OCI-LY7 (cell line): ENCODE measurements around the gene RPS5. TPM values are rescaled to one million over a fixed set of nuclear protein-coding genes. Genes with fewer than 3 reads are reported as not detected.

Source experiments
- BruUV-seq: library from RNA; stranded (reverse); fragments of 400-500 nt; replicated peaks from 2 replicates; lab custom pipeline; 2021; lab: Mats Ljungman, UMichigan
- CTCF ChIA-PET: fragments of 300-600 bp; sonication (Branson Sonifier 250); formaldehyde crosslinking; loops from one replicate; lab custom pipeline; 2022; ENCODE audit warnings: antibody characterized with exemption; ENCODE audit not compliant: unreplicated experiment; lab: Charles Lee
- POLR2A ChIA-PET: fragments of 300-600 bp; sonication (Branson Sonifier 250); formaldehyde crosslinking; loops from one replicate; lab custom pipeline; 2022; ENCODE audit warnings: antibody characterized with exemption; lab: Charles Lee
- DNase-seq: peaks from one replicate; pipeline ENCODE4 v3.0.0-alpha.2; 2015; ENCODE audit warnings: low spot score
- H2AFZ ChIP-seq: fragments of 200-600 bp; sonication (generic), shearing (Covaris generic); 2 replicates; pipeline ENCODE4 v1.6.1; 2014; ENCODE audit warnings: mild to moderate bottlenecking, antibody characterized with exemption, low read length, moderate library complexity
- H3K27ac ChIP-seq: fragments of 200-600 bp; sonication (generic); 2 replicates; pipeline ENCODE4 v1.5.1; 2014; ENCODE audit warnings: mixed run types, low read depth, mild to moderate bottlenecking, moderate library complexity, low read length, inconsistent platforms; ENCODE audit not compliant: poor library complexity, severe bottlenecking
- H3K36me3 ChIP-seq: fragments of 200-600 bp; sonication (generic); 2 replicates; pipeline ENCODE4 v1.6.1; 2014; ENCODE audit warnings: mild to moderate bottlenecking, antibody characterized with exemption, low read length, moderate library complexity, mixed read lengths; ENCODE audit not compliant: insufficient read depth
- H3K4me1 ChIP-seq: fragments of 200-600 bp; sonication (generic); 2 replicates; pipeline ENCODE4 v1.5.1; 2014; ENCODE audit warnings: mild to moderate bottlenecking, low read length; ENCODE audit not compliant: insufficient read depth, poor library complexity, severe bottlenecking
- H3K4me2 ChIP-seq: fragments of 200-600 bp; sonication (generic); 2 replicates; pipeline ENCODE4 v1.6.1; 2014; ENCODE audit warnings: mild to moderate bottlenecking, low read length
- H3K4me3 ChIP-seq: fragments of 200-600 bp; sonication (generic); 2 replicates; pipeline ENCODE4 v1.5.1; 2014; ENCODE audit warnings: mild to moderate bottlenecking, low read depth, low read length; ENCODE audit not compliant: poor library complexity, severe bottlenecking
- H3K79me2 ChIP-seq: fragments of 200-600 bp; sonication (generic); 2 replicates; pipeline ENCODE4 v1.6.1; 2016; ENCODE audit warnings: low read depth, mild to moderate bottlenecking, low read length, moderate library complexity, mixed read lengths; ENCODE audit not compliant: insufficient read depth
- H3K9me2 ChIP-seq: fragments of 200-600 bp; sonication (generic); 2 replicates; pipeline ENCODE4 v1.6.1; 2016; ENCODE audit warnings: mild to moderate bottlenecking, low read length, mixed read lengths; ENCODE audit not compliant: insufficient read depth
- H3K9me3 ChIP-seq: fragments of 200-600 bp; sonication (generic); 2 replicates; pipeline ENCODE4 v1.6.1; 2014; ENCODE audit warnings: mild to moderate bottlenecking, mixed run types, low read length, mixed read lengths
- H4K20me1 ChIP-seq: fragments of 200-600 bp; sonication (generic); 2 replicates; pipeline ENCODE4 v1.6.1; 2014; ENCODE audit warnings: mild to moderate bottlenecking, antibody characterized with exemption, low read length, moderate library complexity, mixed read lengths; ENCODE audit not compliant: insufficient read depth
- CTCF ChIP-seq: fragments of 200-600 bp; sonication (generic); conservative IDR thresholded peaks from 2 replicates; pipeline ENCODE4 v1.5.1; 2014; ENCODE audit warnings: mild to moderate bottlenecking, antibody characterized with exemption, low read length, moderate library complexity, mixed read lengths
- EZH2phosphoT487 ChIP-seq: fragments of 200-600 bp; sonication (generic); IDR thresholded peaks from 2 replicates; pipeline ENCODE4 v1.6.1; 2018; ENCODE audit warnings: low read depth, borderline replicate concordance, mild to moderate bottlenecking, mixed run types, antibody characterized with exemption, low read length, moderate library complexity, mixed read lengths
- intact Hi-C: fragments of 100-400 bp; cut with micrococcal nuclease; formaldehyde crosslinking; loops from one replicate; pipeline ENCODE4 v1.10.0; 2022; ENCODE audit not compliant: unreplicated experiment
- total RNA-seq, 2 experiments: library from RNA; depleted of rRNA in 1 of 2; stranded (reverse); fragments of >200 nt in 1 of 2; shearing (Covaris generic) in 1 of 2; gene quantifications; 2 replicates each; pipeline ENCODE4 v1.2.3, GENCODE V29; 2014 to 2022

RPS5 gene
- total RNA-seq, 2 experiments from 2014 or later: 1,607 to 3,333 TPM

GRCh38 chr19:58429745-58430144, 42.7 kb downstream of the RPS5 start:
- Histone ChIP-seq H3K9me3 (no peaks in the 10 kb centered on the region), H2AFZ (no peak overlapping the region), H3K27ac (no peak overlapping the region), H3K9me2 (no peaks in the 10 kb centered on the region), H4K20me1 (no peaks in the 10 kb centered on the region), H3K4me1 (peaks cover 3% of the 10 kb centered on the region), H3K4me2 (no peak overlapping the region), H3K79me2 (no peaks in the 10 kb centered on the region), H3K36me3 (no peaks in the 10 kb centered on the region), H3K4me3 (no peak overlapping the region)
- ChIA-PET CTCF (no interaction called here), POLR2A (no interaction called here)
- BruUV-seq: no TSS peak
- no peak for TF ChIP-seq EZH2phosphoT487
- no peak for TF ChIP-seq CTCF
- no peak for DNase-seq
- intact Hi-C loops: no loop called here

GRCh38 chr19:58434217-58434616, 47.1 kb downstream of the RPS5 start:
- Histone ChIP-seq H3K27ac (no peak overlapping the region), H3K79me2 (no peaks in the 10 kb centered on the region), H3K4me1 (no peaks in the 10 kb centered on the region), H4K20me1 (no peaks in the 10 kb centered on the region), H2AFZ (no peak overlapping the region), H3K9me3 (no peaks in the 10 kb centered on the region), H3K9me2 (no peaks in the 10 kb centered on the region), H3K36me3 (no peaks in the 10 kb centered on the region), H3K4me3 (no peak overlapping the region), H3K4me2 (no peak overlapping the region)
- DNase-seq: no peak
- POLR2A ChIA-PET: no interaction called here
- intact Hi-C loops: no loop called here
- no TSS peak for BruUV-seq
- TF ChIP-seq EZH2phosphoT487 (no peak), CTCF (no peak)
- CTCF ChIA-PET: no interaction called here

DNA sequence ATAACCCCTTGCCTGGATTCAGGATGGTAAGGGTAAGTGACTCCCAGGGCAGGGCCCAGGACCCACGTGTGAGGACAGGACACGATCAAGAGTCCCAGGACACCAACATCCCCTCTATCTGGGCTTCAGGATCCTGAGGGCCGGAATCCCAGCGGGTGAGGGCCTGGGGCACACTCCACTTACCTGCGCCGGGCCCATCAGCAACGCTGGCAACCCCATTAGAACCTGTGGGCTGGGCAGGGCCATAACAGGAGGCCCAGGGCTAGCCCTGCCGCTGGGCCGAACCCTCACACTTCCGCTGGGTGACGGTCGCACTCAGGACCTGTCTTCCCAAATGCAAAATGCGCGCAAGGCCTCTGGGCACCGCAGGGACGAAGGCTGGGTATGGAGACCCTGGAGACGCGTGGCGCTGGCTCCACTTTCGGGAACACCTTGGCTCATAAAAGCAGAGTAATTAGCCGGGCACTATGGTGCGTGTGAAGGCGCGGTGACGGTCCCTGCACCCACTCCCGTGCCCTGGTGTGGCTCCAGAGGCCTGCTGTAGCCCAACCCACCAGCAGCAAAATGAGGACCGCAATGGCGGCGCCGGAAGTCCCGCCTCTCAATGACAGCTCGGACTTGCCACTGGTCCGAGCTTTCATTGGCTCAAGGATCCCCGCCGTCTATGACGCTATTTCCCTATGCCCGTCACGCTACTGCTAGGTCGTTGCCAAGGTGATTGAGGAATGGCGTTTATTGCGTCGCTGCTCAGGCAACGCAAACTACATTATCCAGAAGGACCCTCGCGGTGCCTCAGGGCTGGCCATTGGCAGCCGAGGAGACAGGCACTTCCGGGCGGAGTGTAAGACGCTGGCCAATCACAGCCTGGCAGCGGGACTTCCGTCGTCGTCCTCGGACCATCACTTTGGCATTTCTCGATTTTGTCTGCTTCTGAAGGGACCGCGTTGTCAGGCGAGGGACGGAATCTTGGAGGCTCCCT, 52.8 kb downstream of the RPS5 start, which contains the start of gene ZNF132:
Gene ZNF132, minus strand, starts transcription at position 578 of the 979 bp plus-strand sequence. Its CDS starts 332 bp downstream, at position 246.
- no TSS peak for BruUV-seq
- no peaks in the 10 kb centered on the region for H3K79me2 ChIP-seq
- no peak within 1 kb of the TSS for H2AFZ ChIP-seq
- H3K9me2 ChIP-seq: no peaks in the 10 kb centered on the region
- H3K4me2 ChIP-seq: no peak within 1 kb of the TSS
- no peaks in the 10 kb centered on the region for H4K20me1 ChIP-seq
- intact Hi-C loops: no loop called here
- TF ChIP-seq EZH2phosphoT487 (no peak), CTCF (no peak)
- no peaks in the 10 kb centered on the region for H3K36me3 ChIP-seq
- no peaks in the 10 kb centered on the region for H3K9me3 ChIP-seq
- DNase-seq: no peak
- H3K4me1 ChIP-seq: no peaks in the 10 kb centered on the region
- CTCF ChIA-PET: no interaction called here
- no peak within 1 kb of the TSS for H3K27ac ChIP-seq
- POLR2A ChIA-PET: no interaction called here
- no peak within 1 kb of the TSS for H3K4me3 ChIP-seq
